ENCODE results near the gene ATP2A1.
"Not testable (repeated sequence)": the region's sequence is repeated elsewhere in the genome, so short reads cannot be mapped to it uniquely, and the experiment has no call there.

ATP2A1 gene

GRCh38 chr16:28866454-28866804 lies 11.9 kb upstream of the ATP2A1 start:
- CTCF ChIA-PET, result no interaction called here
- POLR2A ChIA-PET (ENCODE audit: low non-redundant PET), result no interaction called here
- DNase-seq (ENCODE audit: low spot score), result no peak
- TF ChIP-seq CTCF (conservative IDR thresholded peaks at IDR 0.05; ENCODE audit: low read depth), result no peak
- peak overlapping the region; percentile 92 for H3K27ac ChIP-seq

DNA sequence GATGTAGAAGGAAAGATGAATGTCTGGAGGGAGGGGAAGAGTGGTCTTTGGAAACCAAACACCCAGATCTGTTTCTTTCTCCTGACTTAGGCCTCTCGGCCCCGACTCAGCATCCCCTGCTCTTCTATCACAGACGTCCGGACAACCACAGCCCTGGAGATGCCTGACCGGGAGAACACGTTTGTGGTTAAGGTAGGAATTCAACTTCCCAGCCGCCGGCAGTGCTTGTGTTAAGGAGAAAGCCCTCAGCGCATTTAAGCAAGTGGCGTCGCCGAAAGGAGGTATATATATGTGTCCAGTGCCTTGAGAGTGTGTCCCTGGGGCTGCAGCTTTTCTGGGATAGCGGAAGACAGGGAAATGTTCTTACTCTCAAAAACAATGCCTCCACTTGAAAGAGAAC lies 11.0 kb upstream of the ATP2A1 start:
- CTCF ChIA-PET, result no interaction called here
- H3K27ac ChIP-seq, result peak overlapping the region; percentile 92
- POLR2A ChIA-PET (ENCODE audit: low non-redundant PET), result no interaction called here
- no peak for TF ChIP-seq CTCF (conservative IDR thresholded peaks at IDR 0.05; ENCODE audit: low read depth)
- no peak for DNase-seq (ENCODE audit: low spot score)

- CTCF ChIA-PET; DNase-seq (ENCODE audit: low spot score); POLR2A ChIA-PET (ENCODE audit: low non-redundant PET): not testable (repeated sequence)
- H3K27ac ChIP-seq, result peak overlapping the region; percentile 92
Measured at GRCh38 chr16:28867646-28868045, 10.6 kb upstream of the ATP2A1 start.

DNA sequence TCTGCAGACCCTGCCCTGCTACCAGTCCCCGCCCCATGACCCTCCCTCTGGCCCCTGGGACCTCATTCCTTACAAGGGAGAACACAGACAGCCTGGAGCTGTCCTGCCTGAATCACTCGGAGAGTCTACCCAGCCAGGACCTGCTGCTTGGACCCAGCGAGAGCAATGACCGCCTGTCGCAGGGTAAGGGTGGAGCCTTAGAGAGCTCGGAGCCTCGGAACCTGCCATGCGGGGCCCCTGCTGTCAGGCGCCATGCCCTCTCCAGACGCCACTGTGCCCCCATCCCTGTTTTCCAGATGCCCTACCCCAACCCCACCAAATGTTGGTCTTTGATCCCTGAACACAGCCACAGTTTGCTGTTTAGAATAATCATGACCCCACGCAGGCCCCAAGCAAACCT lies 9.1 kb upstream of the ATP2A1 start:
- CTCF ChIA-PET, result interaction anchor here (0.7 kb wide), 1 partner anchor 86 kb away, joined by 4 read pairs; no protein-coding TSS in a partner anchor
- H3K27ac ChIP-seq, result no peak overlapping the region
- no peak for TF ChIP-seq CTCF (conservative IDR thresholded peaks at IDR 0.05; ENCODE audit: low read depth)
- DNase-seq (ENCODE audit: low spot score), result no peak
- POLR2A ChIA-PET (ENCODE audit: low non-redundant PET), result no interaction called here

GRCh38 chr16:28872952-28873351 lies 5.3 kb upstream of the ATP2A1 start:
- DNase-seq (ENCODE audit: low spot score), result no peak
- ChIA-PET CTCF (interaction anchor here (0.6 to 1.9 kb wide), 5 partner anchors 12 to 72 kb away, joined by 3 to 8 read pairs (median 3); no protein-coding TSS in a partner anchor), POLR2A (ENCODE audit: low non-redundant PET) (no interaction called here)
- no peak for TF ChIP-seq CTCF (conservative IDR thresholded peaks at IDR 0.05; ENCODE audit: low read depth)
- H3K27ac ChIP-seq, result no peak overlapping the region

DNA sequence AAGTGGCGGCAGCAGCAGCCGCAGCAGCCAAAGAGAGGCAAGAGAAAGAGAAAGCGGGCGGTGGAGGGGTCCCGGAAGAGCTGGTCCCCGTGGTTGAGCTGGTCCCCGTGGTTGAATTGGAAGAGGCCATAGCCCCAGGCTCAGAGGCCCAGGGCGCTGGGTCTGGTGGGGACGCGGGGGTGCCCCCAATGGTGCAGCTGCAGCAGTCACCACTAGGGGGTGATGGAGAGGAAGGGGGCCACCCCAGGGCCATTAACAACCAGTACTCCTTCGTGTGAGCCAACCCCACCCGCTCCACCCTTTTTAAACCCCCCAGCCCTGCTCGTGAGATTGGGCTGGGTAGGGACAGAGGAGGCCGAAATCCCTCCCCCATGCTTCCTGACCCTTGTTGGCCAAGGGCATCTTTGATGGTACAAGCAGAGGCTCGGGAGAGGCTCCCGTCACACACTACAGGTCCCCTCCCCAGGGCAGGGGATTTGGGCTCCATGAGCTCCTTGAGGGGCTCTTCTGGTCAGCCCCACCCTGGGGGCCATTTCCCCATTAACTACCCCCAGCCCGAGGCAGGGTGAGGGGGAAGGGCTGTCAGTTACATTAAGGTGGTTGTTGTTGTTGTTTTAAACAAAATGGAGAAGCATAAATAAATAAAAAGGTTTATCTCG lies 4.6 kb upstream of the ATP2A1 start:
- POLR2A ChIA-PET (ENCODE audit: low non-redundant PET), result no interaction called here
- H3K27ac ChIP-seq, result peak overlapping the region; percentile 64
- no peak for DNase-seq (ENCODE audit: low spot score)
- peak; percentile 53 for TF ChIP-seq CTCF (conservative IDR thresholded peaks at IDR 0.05; ENCODE audit: low read depth)
- CTCF ChIA-PET, result interaction anchor here (0.6 to 1.9 kb wide), 6 partner anchors 9 to 71 kb away, joined by 3 to 8 read pairs (median 4); no protein-coding TSS in a partner anchor

DNA sequence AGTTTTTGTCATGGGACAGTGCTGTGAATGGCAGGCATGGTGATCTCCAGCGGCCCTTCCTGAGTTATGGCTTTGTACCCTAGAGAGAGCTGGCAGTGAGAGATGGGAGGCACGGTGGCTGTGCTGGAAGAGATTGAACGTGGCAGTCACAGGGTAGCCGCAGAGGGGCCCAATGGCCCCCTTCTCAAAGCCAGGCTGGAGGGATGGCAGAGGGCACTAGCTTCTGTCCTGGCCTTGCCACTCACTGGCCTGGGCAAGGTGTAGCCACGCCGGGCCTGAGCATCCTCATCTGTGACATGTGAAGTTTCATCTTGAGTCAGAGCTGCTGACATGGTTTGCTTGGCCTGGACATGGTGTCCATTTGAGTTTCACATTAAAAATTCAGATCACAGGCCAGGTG lies 3.9 kb upstream of the ATP2A1 start:
- peak overlapping the region; percentile 64 for H3K27ac ChIP-seq
- CTCF ChIA-PET, result interaction anchor here (0.5 to 1.9 kb wide), 4 partner anchors 9 to 71 kb away, joined by 3 to 10 read pairs (median 6); partner anchors contain the start of gene SH2B1
- POLR2A ChIA-PET (ENCODE audit: low non-redundant PET), result interaction anchor here (1.4 kb wide), 1 partner anchor 11 kb away, joined by 3 read pairs; the partner anchor contains the start of gene SH2B1
- no peak for TF ChIP-seq CTCF (conservative IDR thresholded peaks at IDR 0.05; ENCODE audit: low read depth)
- DNase-seq (ENCODE audit: low spot score), result no peak

Measured in RWPE1 (cell line).